HEK293T (cell line): Measurements from ENCODE around the gene TIAM1.

Experiments used
- BHLHE40 ChIP-seq: fragments of 450-650 bp; IDR thresholded peaks from 2 replicates; pipeline ENCODE4 v1.6.1; 2016; ENCODE audit warnings: mild to moderate bottlenecking, moderate library complexity, borderline replicate concordance
- FOXA1 ChIP-seq: fragments of 450-650 bp; IDR thresholded peaks from 2 replicates; pipeline ENCODE4 v1.6.1; 2016; ENCODE audit warnings: mild to moderate bottlenecking
- NFRKB ChIP-seq: fragments of 450-650 bp; IDR thresholded peaks from 2 replicates; pipeline ENCODE4 v1.6.1; 2016; ENCODE audit warnings: mild to moderate bottlenecking, moderate library complexity
- SP1 ChIP-seq: fragments of 450-650 bp; IDR thresholded peaks from 2 replicates; pipeline ENCODE4 v1.6.1; 2017
- TARDBP ChIP-seq: fragments of 450-650 bp; IDR thresholded peaks from 2 replicates; pipeline ENCODE4 v1.6.1; 2016
- TF ChIP-seq, protein P1 (sequence below): fragments of 450-650 bp; IDR thresholded peaks from 2 replicates; pipeline ENCODE4 v1.6.1; 2016

DNA sequence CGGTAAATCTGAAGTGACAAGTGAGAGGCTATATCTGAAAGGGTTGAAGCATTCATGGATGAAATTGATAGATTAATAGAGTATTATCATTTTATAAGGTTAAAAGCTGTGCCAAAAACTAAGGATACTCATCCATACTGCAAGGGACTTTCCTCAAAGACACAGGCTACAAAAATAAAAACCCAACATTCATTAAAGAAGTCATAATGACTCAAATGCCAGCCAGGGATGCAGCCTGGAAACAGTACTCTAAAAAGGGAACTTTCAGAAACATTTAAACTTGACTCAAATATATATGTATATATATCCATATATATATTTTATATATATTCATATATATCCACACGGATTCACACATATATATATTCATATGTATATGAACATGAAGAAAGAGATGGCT lies 1.1 kb upstream of the TIAM1 start:
- no peak for TF ChIP-seq BHLHE40
- TF ChIP-seq, protein P1, sequence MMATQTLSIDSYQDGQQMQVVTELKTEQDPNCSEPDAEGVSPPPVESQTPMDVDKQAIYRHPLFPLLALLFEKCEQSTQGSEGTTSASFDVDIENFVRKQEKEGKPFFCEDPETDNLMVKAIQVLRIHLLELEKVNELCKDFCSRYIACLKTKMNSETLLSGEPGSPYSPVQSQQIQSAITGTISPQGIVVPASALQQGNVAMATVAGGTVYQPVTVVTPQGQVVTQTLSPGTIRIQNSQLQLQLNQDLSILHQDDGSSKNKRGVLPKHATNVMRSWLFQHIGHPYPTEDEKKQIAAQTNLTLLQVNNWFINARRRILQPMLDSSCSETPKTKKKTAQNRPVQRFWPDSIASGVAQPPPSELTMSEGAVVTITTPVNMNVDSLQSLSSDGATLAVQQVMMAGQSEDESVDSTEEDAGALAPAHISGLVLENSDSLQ, result no peak
- no peak for TF ChIP-seq SP1
- TF ChIP-seq FOXA1, result no peak
- TF ChIP-seq TARDBP, result no peak
- TF ChIP-seq NFRKB, result no peak
